Measurements from ENCODE around the gene USP25. TPM values are rescaled to one million over a fixed set of nuclear protein-coding genes. Genes with fewer than 3 reads are reported as not detected.

USP25 gene
- total RNA-seq, 1 donor from 2014 or later = 54.5 TPM

DNA sequence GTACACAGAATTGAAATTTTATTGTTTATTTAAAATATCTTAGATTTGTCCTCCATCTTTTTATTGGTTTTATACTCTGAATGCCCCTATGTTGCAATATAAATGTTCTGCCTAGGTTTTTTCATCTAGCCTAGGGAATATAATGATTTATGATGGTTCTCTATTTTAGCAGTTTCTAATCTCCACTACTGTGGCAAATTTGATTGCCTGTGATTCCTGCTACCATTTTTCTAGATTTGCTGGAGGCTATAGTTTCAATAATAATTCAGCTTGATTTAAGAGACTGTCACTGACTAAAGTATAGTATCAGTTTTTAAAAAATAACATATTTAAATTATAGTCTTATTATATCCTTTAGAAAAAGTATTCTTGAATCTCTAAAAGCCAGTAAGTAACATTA lies 90.5 kb downstream of the USP25 start:
- TF ChIP-seq, protein P1, sequence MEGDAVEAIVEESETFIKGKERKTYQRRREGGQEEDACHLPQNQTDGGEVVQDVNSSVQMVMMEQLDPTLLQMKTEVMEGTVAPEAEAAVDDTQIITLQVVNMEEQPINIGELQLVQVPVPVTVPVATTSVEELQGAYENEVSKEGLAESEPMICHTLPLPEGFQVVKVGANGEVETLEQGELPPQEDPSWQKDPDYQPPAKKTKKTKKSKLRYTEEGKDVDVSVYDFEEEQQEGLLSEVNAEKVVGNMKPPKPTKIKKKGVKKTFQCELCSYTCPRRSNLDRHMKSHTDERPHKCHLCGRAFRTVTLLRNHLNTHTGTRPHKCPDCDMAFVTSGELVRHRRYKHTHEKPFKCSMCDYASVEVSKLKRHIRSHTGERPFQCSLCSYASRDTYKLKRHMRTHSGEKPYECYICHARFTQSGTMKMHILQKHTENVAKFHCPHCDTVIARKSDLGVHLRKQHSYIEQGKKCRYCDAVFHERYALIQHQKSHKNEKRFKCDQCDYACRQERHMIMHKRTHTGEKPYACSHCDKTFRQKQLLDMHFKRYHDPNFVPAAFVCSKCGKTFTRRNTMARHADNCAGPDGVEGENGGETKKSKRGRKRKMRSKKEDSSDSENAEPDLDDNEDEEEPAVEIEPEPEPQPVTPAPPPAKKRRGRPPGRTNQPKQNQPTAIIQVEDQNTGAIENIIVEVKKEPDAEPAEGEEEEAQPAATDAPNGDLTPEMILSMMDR (IDR thresholded peaks at IDR 0.05; ENCODE audit: insufficient read depth, low read length, severe bottlenecking) = no peak
- no peaks in the 10 kb centered on the region for H3K27me3 ChIP-seq (ENCODE audit: control insufficient read depth, insufficient read depth, low read length)
- DNase-seq (ENCODE audit: low read depth) (no peak), FAIRE-seq (no peak)
- peaks cover 3% of the 10 kb centered on the region for H3K36me3 ChIP-seq (ENCODE audit: control insufficient read depth, insufficient read depth, low read length)
- no peak overlapping the region for H3K4me3 ChIP-seq (ENCODE audit: low read depth, low read length)

- TF ChIP-seq, protein P1 (IDR thresholded peaks at IDR 0.05; ENCODE audit: insufficient read depth, low read length, severe bottlenecking) = no peak
- FAIRE-seq = no peak
- Histone ChIP-seq H3K27me3 (ENCODE audit: control insufficient read depth, insufficient read depth, low read length) (no peaks in the 10 kb centered on the region), H3K4me3 (ENCODE audit: low read depth, low read length) (no peak overlapping the region), H3K36me3 (ENCODE audit: control insufficient read depth, insufficient read depth, low read length) (peaks cover 3% of the 10 kb centered on the region)
- no peak for DNase-seq (ENCODE audit: low read depth)
Observed at GRCh38 chr21:15820852-15821379, 91.1 kb downstream of the USP25 start.

GRCh38 chr21:15823486-15824150 lies 93.8 kb downstream of the USP25 start:
- Histone ChIP-seq H3K27me3 (ENCODE audit: control insufficient read depth, insufficient read depth, low read length) (no peaks in the 10 kb centered on the region), H3K4me3 (ENCODE audit: low read depth, low read length) (no peak overlapping the region), H3K36me3 (ENCODE audit: control insufficient read depth, insufficient read depth, low read length) (peaks cover 4% of the 10 kb centered on the region)
- FAIRE-seq (no peak), DNase-seq (ENCODE audit: low read depth) (no peak)
- TF ChIP-seq, protein P1 (IDR thresholded peaks at IDR 0.05; ENCODE audit: insufficient read depth, low read length, severe bottlenecking) = no peak

DNA sequence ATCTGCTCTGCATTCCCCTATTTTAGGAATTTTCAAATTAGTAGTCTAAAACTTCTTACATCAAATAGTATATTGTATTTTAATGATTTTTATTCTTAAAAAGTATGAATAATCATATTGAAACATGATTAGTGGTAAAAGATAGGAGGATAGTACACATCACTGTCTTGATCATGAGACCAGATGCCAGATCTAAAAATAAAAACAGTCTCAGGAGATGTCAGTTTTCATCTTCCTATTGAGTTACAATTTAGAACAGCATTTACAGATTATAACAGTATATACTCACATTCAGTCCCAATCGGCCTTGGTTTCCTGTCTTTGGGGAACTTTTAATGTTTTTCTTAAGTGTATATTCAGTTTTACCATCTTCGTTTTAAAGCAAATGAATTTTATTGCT lies 95.9 kb downstream of the USP25 start:
- TF ChIP-seq, protein P1 (IDR thresholded peaks at IDR 0.05; ENCODE audit: insufficient read depth, low read length, severe bottlenecking) = no peak
- no peak overlapping the region for H3K4me3 ChIP-seq (ENCODE audit: low read depth, low read length)
- no peaks in the 10 kb centered on the region for H3K27me3 ChIP-seq (ENCODE audit: control insufficient read depth, insufficient read depth, low read length)
- H3K36me3 ChIP-seq (ENCODE audit: control insufficient read depth, insufficient read depth, low read length) = peaks cover 2% of the 10 kb centered on the region
- DNase-seq (ENCODE audit: low read depth) (no peak), FAIRE-seq (no peak)

DNA sequence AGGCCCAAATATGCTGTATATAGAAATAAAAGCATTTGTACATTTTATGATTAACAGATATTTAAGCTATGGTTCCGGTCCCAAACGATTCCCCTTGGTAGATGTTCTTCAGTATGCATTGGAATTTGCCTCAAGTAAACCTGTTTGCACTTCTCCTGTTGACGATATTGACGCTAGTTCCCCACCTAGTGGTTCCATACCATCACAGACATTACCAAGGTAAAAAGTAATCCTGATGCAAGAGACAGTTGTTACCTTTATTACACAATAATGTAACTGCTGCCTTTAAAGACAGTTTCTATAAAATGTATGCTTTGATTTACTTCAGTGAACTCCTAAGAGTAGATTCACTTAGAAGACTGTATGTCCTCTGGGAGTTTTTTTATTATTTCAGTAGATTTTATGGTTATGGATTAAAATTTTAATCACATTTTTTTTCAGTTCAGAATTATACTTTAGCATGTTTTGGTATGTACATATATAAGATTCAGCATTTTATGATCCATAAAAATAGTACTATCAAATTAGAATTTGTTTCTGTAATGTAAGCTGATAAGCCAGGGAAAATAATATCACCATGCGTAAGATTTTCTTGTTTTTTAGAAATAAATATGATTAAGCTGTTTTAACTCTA lies 96.5 kb downstream of the USP25 start:
- DNase-seq (ENCODE audit: low read depth) (peak; percentile 82), FAIRE-seq (no peak)
- TF ChIP-seq, protein P1 (IDR thresholded peaks at IDR 0.05; ENCODE audit: insufficient read depth, low read length, severe bottlenecking) = peak; percentile 56
- H3K4me3 ChIP-seq (ENCODE audit: low read depth, low read length) = no peak overlapping the region
- peaks cover 2% of the 10 kb centered on the region for H3K36me3 ChIP-seq (ENCODE audit: control insufficient read depth, insufficient read depth, low read length)
- no peaks in the 10 kb centered on the region for H3K27me3 ChIP-seq (ENCODE audit: control insufficient read depth, insufficient read depth, low read length)

Data from bronchial epithelial cell (primary cell).